AG04450 (cell line): ENCODE results near the gene MAP4K2. TPM values are rescaled to one million over a fixed set of nuclear protein-coding genes. Genes with fewer than 3 reads are reported as not detected.

Experiments used
- CTCF ChIA-PET: fragments of 300-600, 350-600 bp; formaldehyde crosslinking; extraction: SDS; loops from one replicate; lab custom pipeline; 2022; ENCODE audit warnings: antibody characterized with exemption, inconsistent platforms; lab: Charles Lee
- POLR2A ChIA-PET: fragments of 350-600 bp; formaldehyde crosslinking; extraction: SDS; loops from one replicate; lab custom pipeline; 2021; ENCODE audit warnings: antibody characterized with exemption, inconsistent platforms; lab: Yijun Ruan, JAX
- DNase-seq: peaks from one replicate; pipeline ENCODE4 v3.0.0-alpha.2; 2011; ENCODE audit warnings: low read depth, low spot score
- H3K27ac ChIP-seq: one replicate; pipeline ENCODE4 v1.5.1; 2012; ENCODE audit warnings: low read depth, low read length, control low read depth
- H3K27me3 ChIP-seq: one replicate; pipeline ENCODE4 v1.6.0; 2012; ENCODE audit warnings: low read length; ENCODE audit not compliant: control insufficient read depth, insufficient read depth
- H3K4me3 ChIP-seq: 2 replicates; pipeline ENCODE4 v1.5.1; 2011; ENCODE audit warnings: mild to moderate bottlenecking, low read depth, low read length, control low read depth
- H3K9me3 ChIP-seq: 2 replicates; pipeline ENCODE4 v1.5.1; 2012; ENCODE audit warnings: low read length; ENCODE audit not compliant: control insufficient read depth, insufficient read depth
- CTCF ChIP-seq: IDR thresholded peaks from 2 replicates; pipeline ENCODE4 v1.5.1; 2011; ENCODE audit warnings: low read depth, low read length, control low read depth, inconsistent platforms
- polyA plus RNA-seq: library from polyadenylated mRNA; depleted of rRNA; stranded (reverse); fragments of >200 nt; gene quantifications from 2 replicates; pipeline ENCODE4 v1.2.3, GENCODE V29; 2011

Gene MAP4K2
- polyA plus RNA-seq, 1 experiment, result 9.9 TPM

GRCh38 chr11:64765851-64766665, 37.0 kb downstream of the MAP4K2 start:
- ChIA-PET POLR2A (interaction anchor here (0.7 kb wide), 1 partner anchor 126 kb away, joined by 3 read pairs; no protein-coding TSS in a partner anchor), CTCF (no interaction called here)
- no peak for TF ChIP-seq CTCF
- DNase-seq, result no peak
- Histone ChIP-seq H3K4me3 (no peak overlapping the region), H3K27me3 (no peaks in the 10 kb centered on the region), H3K9me3 (no peaks in the 10 kb centered on the region), H3K27ac (no peak overlapping the region)

GRCh38 chr11:64765291-64765850, 37.6 kb downstream of the MAP4K2 start:
- ChIA-PET POLR2A (interaction anchor here (0.7 kb wide), 1 partner anchor 126 kb away, joined by 3 read pairs; no protein-coding TSS in a partner anchor), CTCF (interaction anchor here (1.0 kb wide), 1 partner anchor 11 kb away, joined by 3 read pairs; no protein-coding TSS in a partner anchor)
- DNase-seq, result no peak
- TF ChIP-seq CTCF, result peak; percentile 27
- Histone ChIP-seq H3K27me3 (no peaks in the 10 kb centered on the region), H3K4me3 (no peak overlapping the region), H3K27ac (no peak overlapping the region), H3K9me3 (no peaks in the 10 kb centered on the region)

GRCh38 chr11:64764753-64765152, 38.3 kb downstream of the MAP4K2 start:
- CTCF ChIA-PET, result interaction anchor here (1.0 to 2.0 kb wide), 2 partner anchors 10 to 12 kb away, joined by 3 to 4 read pairs; no protein-coding TSS in a partner anchor
- Histone ChIP-seq H3K9me3 (no peaks in the 10 kb centered on the region), H3K4me3 (no peak overlapping the region), H3K27ac (peak overlapping the region; percentile 39), H3K27me3 (no peaks in the 10 kb centered on the region)
- no peak for DNase-seq
- POLR2A ChIA-PET, result no interaction called here
- no peak for TF ChIP-seq CTCF

- DNase-seq, result no peak
- Histone ChIP-seq H3K4me3 (no peak overlapping the region), H3K27me3 (no peaks in the 10 kb centered on the region), H3K27ac (peak overlapping the region; percentile 53), H3K9me3 (no peaks in the 10 kb centered on the region)
- ChIA-PET POLR2A (interaction anchor here (1.3 kb wide), 1 partner anchor 14 kb away, joined by 6 read pairs; the partner anchor contains the start of gene SF1), CTCF (interaction anchor here (1.5 to 2.0 kb wide), 2 partner anchors 11 to 75 kb away, joined by 3 to 4 read pairs; no protein-coding TSS in a partner anchor)
- no peak for TF ChIP-seq CTCF
Observed at GRCh38 chr11:64764040-64764611, 38.9 kb downstream of the MAP4K2 start.
